A549 (cell line): ENCODE measurements around the gene NPLOC4. TPM values are rescaled to one million over a fixed set of nuclear protein-coding genes. Genes with fewer than 3 reads are reported as not detected.
A peak's percentile ranks its signal among the peaks of the same experiment; 100 is the strongest.

ENCODE experiments used
- ATAC-seq, 2 experiments: fragments of 200-7000 bp in 1 of 2; fragments of >200 bp in 1 of 2; cut with Nextera tagmentation in 1 of 2; cut with Tn5 transposase in 1 of 2; 3 replicates each; pipeline versions ENCODE4 v1.8.0 to v1.9.1; 2018 to 2020; ENCODE audit warnings: mild to moderate bottlenecking in 1 of 2, moderate library complexity in 1 of 2
- CTCF ChIA-PET: fragments of 300-600 bp; sonication (Branson Sonifier 250); formaldehyde crosslinking; extraction: SDS; loops from one replicate; lab custom pipeline; 2021; ENCODE audit warnings: antibody characterized with exemption, inconsistent platforms; lab: Yijun Ruan, JAX
- POLR2A ChIA-PET: fragments of 350-600 bp; formaldehyde crosslinking; extraction: SDS; loops from one replicate; lab custom pipeline; 2021; ENCODE audit warnings: antibody characterized with exemption, inconsistent platforms; lab: Yijun Ruan, JAX
- DNase-seq, 2 experiments: peaks; one replicate each; pipeline versions ENCODE4 v3.0.0 to v3.0.0-alpha.2; 2011 to 2016; ENCODE audit warnings: low read depth in 1 of 2, low spot score in 1 of 2
- FAIRE-seq: peaks from 2 replicates; lab custom pipeline; 2011; peaks lifted over from hg19 to GRCh38; lab: Jason Lieb, UNC
- H3K27ac ChIP-seq, 2 experiments: fragments of >200 bp; sonication (Bioruptor Twin); formaldehyde crosslinking; 3 replicates each; pipeline ENCODE4 v1.5.1; 2016 to 2017
- H3K4me1 ChIP-seq: fragments of >200 bp; sonication (Bioruptor Twin); formaldehyde crosslinking; 3 replicates; pipeline ENCODE4 v1.6.1; 2016
- H3K4me2 ChIP-seq: fragments of >200 bp; sonication (Bioruptor Twin); formaldehyde crosslinking; 3 replicates; pipeline ENCODE4 v1.6.1; 2016
- H3K4me3 ChIP-seq: fragments of >200 bp; sonication (Bioruptor Twin); formaldehyde crosslinking; 3 replicates; pipeline ENCODE4 v1.5.1; 2016
- H3K9me3 ChIP-seq: fragments of >200 bp; sonication (Bioruptor Twin); formaldehyde crosslinking; 3 replicates; pipeline ENCODE4 v1.6.1; 2016
- CBX8 ChIP-seq: fragments of 200-600 bp; sonication (generic); IDR thresholded peaks from 2 replicates; pipeline ENCODE4 v1.6.1; 2016
- CHD2 ChIP-seq: fragments of 150-350 bp; IDR thresholded peaks from 2 replicates; pipeline ENCODE4 v1.6.1; 2014; ENCODE audit warnings: low read length; ENCODE audit not compliant: partially characterized antibody
- CHD4 ChIP-seq: fragments of 200-600 bp; sonication (generic); IDR thresholded peaks from 2 replicates; pipeline ENCODE4 v1.6.1; 2016; ENCODE audit warnings: antibody characterized with exemption, mild to moderate bottlenecking, borderline replicate concordance
- EHMT2 ChIP-seq: fragments of 200-600 bp; sonication (generic); IDR thresholded peaks from 2 replicates; pipeline ENCODE4 v1.6.1; 2016; ENCODE audit warnings: antibody characterized with exemption, low read depth, mild to moderate bottlenecking, moderate library complexity
- EP300 ChIP-seq, 2 experiments: fragments of >200 bp; sonication (Bioruptor Twin); formaldehyde crosslinking; IDR thresholded peaks; 2 replicates in 1 of 2; 3 replicates in 1 of 2; pipeline ENCODE4 v1.6.1; 2016 to 2017
- HES2 ChIP-seq: fragments of >200 bp; sonication (Bioruptor Twin); formaldehyde crosslinking; IDR thresholded peaks from 2 replicates; pipeline ENCODE4 v1.6.1; 2016
- HEYL ChIP-seq: fragments of 250-450 bp; sonication (Bioruptor Pico); IDR thresholded peaks from 2 replicates; pipeline ENCODE4 v1.8.0; 2021; ENCODE audit warnings: mild to moderate bottlenecking, moderate library complexity
- JUN ChIP-seq, 2 experiments: fragments of >200 bp; sonication (Bioruptor Twin); formaldehyde crosslinking; IDR thresholded peaks; 2 replicates in 1 of 2; 3 replicates in 1 of 2; pipeline ENCODE4 v1.6.1; 2016 to 2017
- JUNB ChIP-seq: fragments of >200 bp; sonication (Bioruptor Twin); formaldehyde crosslinking; IDR thresholded peaks from 2 replicates; pipeline ENCODE4 v1.6.1; 2016
- MAFK ChIP-seq: fragments of 450-650 bp; IDR thresholded peaks from 2 replicates; pipeline ENCODE4 v1.6.1; 2014; ENCODE audit not compliant: partially characterized antibody
- NR3C1 ChIP-seq: fragments of >200 bp; sonication (Bioruptor Twin); formaldehyde crosslinking; IDR thresholded peaks from 3 replicates; pipeline ENCODE4 v1.6.1; 2017
- PHF8 ChIP-seq: fragments of 200-600 bp; sonication (generic); IDR thresholded peaks from 2 replicates; pipeline ENCODE4 v1.6.1; 2016; ENCODE audit warnings: low read depth, mild to moderate bottlenecking, antibody characterized with exemption, moderate library complexity, borderline replicate concordance
- POLR2AphosphoS2 ChIP-seq: conservative IDR thresholded peaks from 2 replicates; pipeline ENCODE4 v1.6.1; 2012; ENCODE audit warnings: low read length, improper control_type of control experiment, inconsistent platforms
- REST ChIP-seq: fragments of 200-600 bp; sonication (generic); IDR thresholded peaks from 2 replicates; pipeline ENCODE4 v1.6.1; 2016; ENCODE audit warnings: antibody characterized with exemption, mild to moderate bottlenecking, moderate library complexity
- SREBF2 ChIP-seq: fragments of 450-650 bp; IDR thresholded peaks from 2 replicates; pipeline ENCODE4 v1.6.1; 2014; ENCODE audit warnings: mild to moderate bottlenecking, moderate library complexity
- TFCP2L1 ChIP-seq: fragments of 250-450 bp; sonication (Bioruptor Pico); IDR thresholded peaks from 2 replicates; pipeline ENCODE4 v1.5.0; 2021; ENCODE audit warnings: mild to moderate bottlenecking
- USF2 ChIP-seq: fragments of 450-650 bp; IDR thresholded peaks from 2 replicates; pipeline ENCODE4 v1.6.1; 2014; ENCODE audit warnings: antibody characterized with exemption
- ZNF302 ChIP-seq: fragments of 250-450 bp; sonication (Bioruptor Pico); IDR thresholded peaks from 2 replicates; pipeline ENCODE4 v1.9.0; 2021; ENCODE audit warnings: inconsistent platforms, mild to moderate bottlenecking, moderate library complexity
- WGBS: methylation state at CpG from one replicate; pipeline ENCODE4 v1.1.6; 2017; ENCODE audit errors: missing lambda C conversion rate; 5-methylcytosine and 5-hydroxymethylcytosine counted together
- polyA plus RNA-seq, 4 experiments: library from polyadenylated mRNA; depleted of rRNA in 3 of 4; stranded (reverse); fragments of >200 nt; fragmentation: RNase III in 1 of 4; extraction: RNeasy Plus Mini Kit Qiagen cat#74134 plus additional on column Dnase treatment in 1 of 4; gene quantifications; 2 replicates in 3 of 4; 3 replicates in 1 of 4; pipeline ENCODE4 v1.2.3, GENCODE V29; 2011 to 2017

Gene NPLOC4
- polyA plus RNA-seq, 2 of the 4 experiments (the other 2 are of a cell fraction): 98.5 to 101 TPM

- WGBS: 95% methylated on average over 4 of the region's 4 CpGs
- FAIRE-seq: no peak
- no peak for DNase-seq
- ChIA-PET POLR2A (interaction anchor here (0.6 kb wide), 1 partner anchor 56 kb away, joined by 6 read pairs; no protein-coding TSS in a partner anchor), CTCF (interaction anchor here (0.8 to 7.1 kb wide), 9 partner anchors 9 to 64 kb away, joined by 3 to 59 read pairs (median 3); no protein-coding TSS in a partner anchor)
- ATAC-seq: peak in 1 of 2 experiments; percentile 16; a peak in 1 of 6 replicates
- no peak overlapping the region for H3K4me3 ChIP-seq
- no peaks in the 10 kb centered on the region for H3K9me3 ChIP-seq
- no peak overlapping the region for H3K27ac ChIP-seq
- H3K4me2 ChIP-seq: no peak overlapping the region
- H3K4me1 ChIP-seq: no peaks in the 10 kb centered on the region
- no peak for TF ChIP-seq JUNB
- no peak for TF ChIP-seq JUN (IDR thresholded peaks at IDR 0.05)
- no peak for TF ChIP-seq NR3C1
- no peak for TF ChIP-seq HEYL
- TF ChIP-seq EHMT2: no peak
- TF ChIP-seq, all 56 proteins: peak for 0
Measured at GRCh38 chr17:81615401-81615930, 21.4 kb downstream of the NPLOC4 start.

GRCh38 chr17:81612172-81612970, 24.5 kb downstream of the NPLOC4 start:
- POLR2A ChIA-PET: no interaction called here
- no peak for ATAC-seq
- CTCF ChIA-PET: interaction anchor here (7.1 kb wide), 1 partner anchor 11 kb away, joined by 59 read pairs; no protein-coding TSS in a partner anchor

GRCh38 chr17:81609541-81610311, 27.2 kb downstream of the NPLOC4 start:
- DNase-seq: no peak
- H3K4me1 ChIP-seq: no peaks in the 10 kb centered on the region
- no peaks in the 10 kb centered on the region for H3K9me3 ChIP-seq
- H3K4me2 ChIP-seq: no peak overlapping the region
- no peak overlapping the region for H3K4me3 ChIP-seq
- no peak for FAIRE-seq
- peak in 1 of 2 experiments; percentile 27; a peak in 3 of 6 replicates for ATAC-seq
- ChIA-PET CTCF (interaction anchor here (1.0 to 4.3 kb wide), 6 partner anchors 9 to 90 kb away, joined by 3 to 36 read pairs (median 4); partner anchors contain the start of gene FAAP100), POLR2A (interaction anchor here (0.9 kb wide), 1 partner anchor 12 kb away, joined by 7 read pairs; no protein-coding TSS in a partner anchor)
- no peak for TF ChIP-seq USF2
- TF ChIP-seq TFCP2L1 (CRISPR knock-in tag): no peak
- no peak for TF ChIP-seq CHD2
- TF ChIP-seq CBX8: no peak
- no peak for TF ChIP-seq POLR2AphosphoS2
- no peak for TF ChIP-seq ZNF302
- TF ChIP-seq EHMT2: no peak
- TF ChIP-seq EP300 (IDR thresholded peaks at IDR 0.05): no peak
- TF ChIP-seq REST: no peak
- TF ChIP-seq PHF8: no peak
- TF ChIP-seq HES2: no peak
- H3K27ac ChIP-seq: no peak overlapping the region
- 96% methylated on average over 19 of the region's 19 CpGs for WGBS

More at GRCh38 chr17:81612172-81612970, 24.5 kb downstream of the NPLOC4 start:
- Histone ChIP-seq H3K4me3 (no peak overlapping the region), H3K9me3 (no peaks in the 10 kb centered on the region), H3K4me1 (no peaks in the 10 kb centered on the region), H3K27ac (no peak overlapping the region), H3K4me2 (no peak overlapping the region)
- no peak for FAIRE-seq
- TF ChIP-seq SREBF2 (no peak), POLR2AphosphoS2 (no peak), MAFK (peak; percentile 17), CBX8 (no peak), CHD4 (no peak)
- no peak for DNase-seq
- WGBS: 84% methylated on average over 16 of the region's 16 CpGs
